Hindlimb muscle (tissue), 1 donor: ENCODE results near the gene SHISA9. TPM values are rescaled to one million over a fixed set of nuclear protein-coding genes. Genes with fewer than 3 reads are reported as not detected.
"Not testable (repeated sequence)": the region's sequence is repeated elsewhere in the genome, so short reads cannot be mapped to it uniquely, and the experiment has no call there.

Experiments
- DNase-seq: peaks from one replicate; pipeline ENCODE4 v3.0.0-alpha.2; 2013
- polyA plus RNA-seq: library from polyadenylated mRNA; unstranded; fragments of 120-200 nt; gene quantifications from one replicate; pipeline ENCODE4 v1.2.1, GENCODE V29; 2013; ENCODE audit not compliant: insufficient read length

The SHISA9 gene
- 0.04 TPM for polyA plus RNA-seq

- no peak for DNase-seq
Measured at GRCh38 chr16:12901597-12902461, at the start of gene SHISA9. Gene SHISA9, plus strand, starts transcription at chr16:12901598.

- DNase-seq, result no peak
Measured at GRCh38 chr16:12853972-12854371, 47.4 kb upstream of the SHISA9 start.

- DNase-seq, result not testable (repeated sequence)
Measured at GRCh38 chr16:12857435-12857834, 44.0 kb upstream of the SHISA9 start.

- DNase-seq, result no peak
Measured at GRCh38 chr16:12862327-12862726, 39.1 kb upstream of the SHISA9 start.

GRCh38 chr16:12862941-12863340 lies 38.5 kb upstream of the SHISA9 start:
- no peak for DNase-seq

DNA sequence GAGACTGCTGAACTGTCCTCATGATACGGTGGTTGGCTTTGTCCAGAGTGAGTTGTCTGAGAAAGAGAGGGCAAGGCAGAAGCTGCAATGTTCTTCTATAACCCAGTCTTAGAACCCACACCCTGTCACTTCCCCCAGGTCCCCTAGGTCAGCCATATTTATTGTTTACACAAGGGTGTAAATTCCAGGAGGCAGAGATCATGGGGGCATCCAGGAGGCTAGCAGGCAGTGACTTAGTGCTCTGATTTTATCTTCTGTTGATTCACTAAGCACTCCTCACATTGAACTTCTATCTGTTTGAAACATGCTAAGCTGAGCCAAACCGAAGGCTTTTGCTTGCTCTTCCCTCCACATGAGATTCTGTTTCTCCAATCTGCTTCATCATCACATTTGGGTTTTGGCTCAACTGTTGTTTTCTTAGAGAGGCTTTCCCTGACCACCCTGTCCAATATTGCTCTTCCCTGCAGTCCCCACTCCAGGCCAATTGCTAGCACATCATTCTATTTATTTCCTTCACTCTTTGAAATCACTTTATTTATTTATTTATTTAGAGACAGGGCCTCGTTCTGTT lies 34.3 kb upstream of the SHISA9 start:
- no peak for DNase-seq

- no peak for DNase-seq
Measured at GRCh38 chr16:12868169-12868568, 33.2 kb upstream of the SHISA9 start.

- no peak for DNase-seq
Measured at GRCh38 chr16:12868788-12869187, 32.6 kb upstream of the SHISA9 start.

GRCh38 chr16:12869698-12870427 lies 31.5 kb upstream of the SHISA9 start:
- no peak for DNase-seq

GRCh38 chr16:12871784-12872183 lies 29.6 kb upstream of the SHISA9 start:
- no peak for DNase-seq

- DNase-seq, result no peak
Measured at GRCh38 chr16:12874186-12874585, 27.2 kb upstream of the SHISA9 start.

GRCh38 chr16:12876778-12877177 lies 24.6 kb upstream of the SHISA9 start:
- no peak for DNase-seq

DNA sequence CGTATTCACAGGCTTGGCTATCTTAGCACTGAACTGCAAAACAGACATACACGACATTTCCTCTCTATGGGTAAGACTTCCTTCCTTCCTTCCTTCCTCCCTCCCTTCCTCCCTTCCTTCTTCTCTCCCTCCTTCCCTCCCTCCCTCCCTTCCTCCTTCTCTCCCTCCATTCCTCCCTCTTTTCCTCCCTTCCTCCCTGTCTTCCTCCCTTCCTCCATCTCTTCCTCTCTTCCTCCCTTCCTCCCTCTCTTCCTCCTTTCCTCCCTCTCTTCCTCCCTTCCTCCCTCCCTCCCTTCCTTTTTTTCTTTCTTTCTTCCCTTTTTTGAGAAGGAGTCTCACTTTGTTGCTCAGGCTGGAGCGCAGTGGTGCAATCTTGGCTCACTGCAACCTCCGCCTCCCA lies 22.4 kb upstream of the SHISA9 start:
- no peak for DNase-seq

- DNase-seq, result no peak
Measured at GRCh38 chr16:12879812-12880211, 21.6 kb upstream of the SHISA9 start.

DNA sequence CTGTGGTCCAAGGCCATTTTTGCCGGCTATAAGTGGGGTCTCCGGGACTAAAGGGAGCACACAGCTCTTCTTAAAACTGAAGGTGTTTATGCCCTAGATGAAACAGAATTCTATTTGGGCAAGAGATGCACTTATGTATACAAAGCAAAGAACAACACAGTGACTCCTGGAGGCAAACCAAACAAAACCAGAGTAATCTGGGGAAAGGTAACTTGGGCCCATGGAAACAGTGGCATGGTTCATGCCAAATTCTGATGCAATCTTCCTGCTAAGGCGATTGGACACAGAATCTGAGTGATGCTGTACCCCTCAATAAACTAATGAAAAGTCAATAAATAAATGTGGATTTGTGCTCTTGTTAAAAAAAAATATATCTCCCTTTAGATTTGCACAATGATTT lies 20.2 kb upstream of the SHISA9 start:
- no peak for DNase-seq

DNA sequence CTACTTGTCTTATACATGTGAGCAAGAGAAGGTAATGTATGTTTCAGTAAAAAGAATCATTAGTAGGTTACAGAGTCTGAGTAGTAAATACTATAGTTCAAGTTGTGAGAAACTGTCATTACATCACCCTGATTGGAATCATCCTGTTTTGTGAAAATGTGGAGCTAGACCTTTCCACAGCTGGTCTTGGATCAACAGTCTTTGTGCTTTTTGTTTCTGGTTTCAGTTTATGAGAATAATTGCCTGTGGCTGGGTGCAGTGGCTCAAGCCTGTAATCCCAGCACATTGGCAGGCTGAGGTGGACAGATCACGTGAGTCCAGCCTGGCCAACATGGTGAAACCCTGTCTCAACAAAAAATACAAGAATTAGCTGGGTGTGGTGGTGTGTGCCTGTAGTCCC lies 19.7 kb upstream of the SHISA9 start:
- no peak for DNase-seq

- DNase-seq, result no peak
Measured at GRCh38 chr16:12885742-12886141, 15.7 kb upstream of the SHISA9 start.

DNA sequence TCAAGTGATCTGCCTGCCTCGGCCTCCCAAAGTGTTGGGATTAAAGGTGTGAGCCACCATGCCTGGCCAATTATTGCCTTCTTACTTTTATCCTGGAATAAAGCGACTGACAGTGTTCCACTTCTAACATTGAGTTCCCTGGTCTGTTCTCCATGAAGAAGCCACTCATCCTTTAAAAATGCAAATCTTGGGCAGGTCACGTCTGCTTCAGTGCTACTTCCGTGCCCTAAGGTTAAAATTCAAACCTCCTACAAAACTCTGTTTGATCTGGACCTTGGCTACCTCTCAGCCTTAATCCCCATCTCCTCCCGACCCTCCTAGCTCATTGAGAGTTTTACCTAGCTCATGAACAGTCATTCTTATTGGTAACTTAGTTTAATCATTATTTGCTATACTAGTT lies 9.6 kb upstream of the SHISA9 start:
- DNase-seq, result no peak

DNA sequence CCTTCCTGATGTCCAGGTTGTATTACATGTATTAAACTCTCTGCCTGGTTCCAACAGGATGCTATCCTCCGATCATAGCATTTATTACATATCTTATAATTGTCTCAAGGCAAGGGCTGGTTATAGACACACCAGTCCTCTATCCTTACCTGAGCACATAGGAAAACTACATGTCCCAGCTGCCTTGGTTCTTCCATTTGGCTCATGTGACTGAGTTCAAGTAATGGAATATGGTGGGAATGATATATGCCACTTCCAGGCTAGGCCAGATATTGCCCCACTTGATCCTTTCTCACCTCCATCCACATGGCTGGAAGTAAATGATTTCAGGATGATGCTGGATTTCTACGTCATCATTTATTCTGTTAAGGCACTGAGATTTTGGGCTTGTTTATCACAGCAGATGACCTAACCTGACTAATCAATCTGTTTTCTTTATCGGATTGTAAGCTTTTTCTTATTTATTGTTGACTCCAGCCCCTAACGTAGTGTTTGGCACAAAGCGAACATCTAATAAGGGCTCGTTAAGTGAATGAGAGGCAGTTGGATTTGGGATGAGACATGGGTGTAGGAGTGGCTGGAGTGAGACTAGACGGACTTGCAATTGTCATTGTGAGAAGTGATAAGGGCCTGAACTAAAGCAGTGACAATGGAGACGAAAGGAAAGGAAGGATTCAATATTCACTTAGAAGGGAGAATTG lies 8.2 kb upstream of the SHISA9 start:
- DNase-seq, result no peak

GRCh38 chr16:12896562-12896961 lies 4.8 kb upstream of the SHISA9 start:
- DNase-seq, result no peak

- no peak for DNase-seq
Measured at GRCh38 chr16:12898551-12898950, 2.8 kb upstream of the SHISA9 start.

DNA sequence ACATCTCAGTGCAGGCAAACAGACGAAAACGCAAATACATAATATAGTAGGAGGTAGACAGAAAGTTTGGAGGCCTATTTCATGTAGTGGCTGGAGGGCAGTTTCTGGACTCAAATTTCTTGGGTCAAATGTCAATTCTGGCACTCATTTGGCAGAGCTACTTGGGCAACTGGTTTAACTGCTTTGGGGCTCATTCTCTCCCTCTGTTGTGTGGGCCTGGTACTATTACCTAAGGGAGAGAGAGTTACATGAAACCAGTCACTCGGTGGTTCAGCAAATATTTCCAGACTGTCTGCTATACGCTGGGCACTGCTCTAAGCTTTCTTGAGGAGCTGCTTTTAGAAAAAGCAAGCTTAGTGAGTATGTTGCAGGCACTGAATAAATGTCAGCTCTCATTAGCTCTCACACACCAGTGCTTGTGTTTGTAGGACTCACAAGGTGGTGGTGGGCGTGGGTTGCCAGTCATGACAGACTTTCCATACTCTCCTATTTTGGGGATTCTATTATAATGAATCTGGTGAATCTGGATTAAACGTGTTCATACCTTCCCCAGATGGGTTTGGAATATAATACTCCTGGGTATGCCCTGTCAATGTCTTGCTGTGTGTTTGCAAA lies 1.8 kb upstream of the SHISA9 start:
- DNase-seq, result no peak

GRCh38 chr16:12900156-12900555 lies 1.2 kb upstream of the SHISA9 start:
- no peak for DNase-seq
